Lung (tissue), 12 donors: ENCODE measurements around the gene ADCY5. TPM values are rescaled to one million over a fixed set of nuclear protein-coding genes. Genes with fewer than 3 reads are reported as not detected.

Source experiments
- ATAC-seq: fragments of 200-7000 bp; cut with Tn5 transposase; one replicate; pipeline ENCODE4 v1.9.1; 2020; ENCODE audit warnings: moderate number of reproducible peaks; ENCODE audit not compliant: insufficient read depth, low FRiP score
- DNase-seq, 3 donors: peaks; one replicate each; pipeline ENCODE4 v3.0.0-alpha.2; 2013 to 2017
- H3K27ac ChIP-seq, 2 donors: one replicate each; pipeline ENCODE4 v1.5.1; 2013; ENCODE audit warnings: mild to moderate bottlenecking in 2 of 2, moderate library complexity in 2 of 2, control low read depth in 1 of 2, inconsistent platforms in 1 of 2, low read depth in 1 of 2, low read length in 1 of 2
- H3K27me3 ChIP-seq, 3 donors: one replicate each; pipeline ENCODE4 v1.5.1; 2013; ENCODE audit warnings: low read length in 2 of 3; ENCODE audit not compliant: control insufficient read depth in 3 of 3, insufficient read depth in 3 of 3
- H3K36me3 ChIP-seq, 4 donors: one replicate each; pipeline ENCODE4 v1.5.1; 2013; ENCODE audit warnings: low read length in 4 of 4, mild to moderate bottlenecking in 1 of 4, moderate library complexity in 1 of 4; ENCODE audit not compliant: control insufficient read depth in 4 of 4, insufficient read depth in 4 of 4
- H3K4me1 ChIP-seq, 5 donors: one replicate each; pipeline ENCODE4 v1.5.1; 2013; ENCODE audit warnings: low read length in 5 of 5, mild to moderate bottlenecking in 2 of 5, moderate library complexity in 1 of 5; ENCODE audit not compliant: control insufficient read depth in 5 of 5, insufficient read depth in 5 of 5
- H3K4me3 ChIP-seq: one replicate; pipeline ENCODE4 v1.5.1; 2013; ENCODE audit warnings: mild to moderate bottlenecking, control low read depth, moderate library complexity
- H3K9ac ChIP-seq, 2 donors: one replicate each; pipeline ENCODE4 v1.5.1; 2013; ENCODE audit warnings: low read length in 2 of 2, control low read depth in 1 of 2; ENCODE audit not compliant: insufficient read depth in 1 of 2
- H3K9me3 ChIP-seq, 4 donors: one replicate each; pipeline ENCODE4 v1.5.1; 2013; ENCODE audit warnings: low read length in 3 of 4, mild to moderate bottlenecking in 1 of 4, moderate library complexity in 1 of 4; ENCODE audit not compliant: control insufficient read depth in 4 of 4, insufficient read depth in 3 of 4
- CTCF ChIP-seq: IDR thresholded peaks from 2 replicates; pipeline ENCODE4 v1.5.1; 2012; ENCODE audit warnings: mild to moderate bottlenecking; ENCODE audit errors: control extremely low read depth, extremely low read depth
- WGBS, 2 donors: extraction: QIAGEN DNeasy Blood & Tissue Kit; methylation state at CpG; one replicate each; pipeline ENCODE4 v1.1.7; 2013; 5-methylcytosine and 5-hydroxymethylcytosine counted together
- polyA plus RNA-seq, 2 donors: library from polyadenylated mRNA; stranded (reverse); fragments of 200-250 nt; gene quantifications; one replicate each; pipeline ENCODE4 v1.2.1, GENCODE V29; 2013
- total RNA-seq, 2 donors: library from RNA; depleted of rRNA in 1 of 2; stranded (reverse); fragments of >200 nt in 1 of 2; gene quantifications; one replicate each; pipeline ENCODE4 v1.2.1, GENCODE V29; 2014 to 2021
- donor health status: control.
- donor health status: control.
- donor health status: Bipolar disorder and iron deficiency.
- donor health status: healthy.
- donor health status: DM: yes; HTN: yes; CAD: no.

The ADCY5 gene
- total and polyA plus RNA-seq, 4 donors, result 1.2 to 8.4 (median 2.4) TPM

GRCh38 chr3:123371426-123371825, 77.5 kb downstream of the ADCY5 start:
- DNase-seq (no peak), ATAC-seq (no peak)
- H3K4me1 ChIP-seq, result peaks cover 4 to 31% (median 13%) of the 10 kb centered on the region in 5 donors
- H3K27me3 ChIP-seq, result no peaks in the 10 kb centered on the region
- no peak for TF ChIP-seq CTCF
- H3K9me3 ChIP-seq, result peaks cover 0 to 2% (median under 1%) of the 10 kb centered on the region in 4 donors
- H3K36me3 ChIP-seq, result no peaks in the 10 kb centered on the region
- H3K27ac ChIP-seq, result peak overlapping the region in 1 of 2 donors; percentile 85
- WGBS, 2 donors, result 83 to 93% methylated on average over 10 of the region's 10 CpGs
- no peak overlapping the region for H3K9ac ChIP-seq
- no peak overlapping the region for H3K4me3 ChIP-seq

- H3K4me1 ChIP-seq, result peaks cover 4 to 30% (median 14%) of the 10 kb centered on the region in 5 donors
- H3K27ac ChIP-seq, result no peak overlapping the region
- no peak for TF ChIP-seq CTCF
- peaks cover 0 to 2% (median under 1%) of the 10 kb centered on the region in 4 donors for H3K9me3 ChIP-seq
- no peak for ATAC-seq
- H3K4me3 ChIP-seq, result no peak overlapping the region
- H3K9ac ChIP-seq, result no peak overlapping the region
- WGBS, 2 donors, result 61 to 65% methylated on average over 7 of the region's 7 CpGs
- H3K36me3 ChIP-seq, result no peaks in the 10 kb centered on the region
- DNase-seq, result peak in 1 of 3 donors; percentile 3
- no peaks in the 10 kb centered on the region for H3K27me3 ChIP-seq
Measured at GRCh38 chr3:123370819-123371218, 78.1 kb downstream of the ADCY5 start.

- no peak for TF ChIP-seq CTCF
- peak overlapping the region in 1 of 2 donors; percentile 0 for H3K27ac ChIP-seq
- no peaks in the 10 kb centered on the region for H3K27me3 ChIP-seq
- H3K9ac ChIP-seq, result no peak overlapping the region
- H3K36me3 ChIP-seq, result no peaks in the 10 kb centered on the region
- ATAC-seq, result no peak
- no peak for DNase-seq
- H3K4me1 ChIP-seq, result peaks cover 4 to 24% (median 14%) of the 10 kb centered on the region in 5 donors
- peaks cover 0 to 2% (median 0%) of the 10 kb centered on the region in 4 donors for H3K9me3 ChIP-seq
- WGBS, 2 donors, result 93 to 98% methylated on average over 3 of the region's 3 CpGs
- no peak overlapping the region for H3K4me3 ChIP-seq
Measured at GRCh38 chr3:123369085-123369484, 79.8 kb downstream of the ADCY5 start.
